Stimulated activated CD8-positive, alpha-beta memory T cell treated with anti-CD3 and anti-CD28 coated beads, Interleukin-4, amount 100 ng/mL, for 1 hour (primary cell): ENCODE data around the gene KANSL1L.

Source experiments
- DNase-seq, 2 donors: peaks; one replicate each; pipeline ENCODE4 v3.0.0-alpha.2; 2020; ENCODE audit warnings: low read depth in 2 of 2, low spot score in 1 of 2

The KANSL1L gene

GRCh38 chr2:210086292-210086691, 84.9 kb downstream of the KANSL1L start:
- DNase-seq, result no peak

- DNase-seq, result no peak
Measured at GRCh38 chr2:210072922-210073509, 98.2 kb downstream of the KANSL1L start.

DNA sequence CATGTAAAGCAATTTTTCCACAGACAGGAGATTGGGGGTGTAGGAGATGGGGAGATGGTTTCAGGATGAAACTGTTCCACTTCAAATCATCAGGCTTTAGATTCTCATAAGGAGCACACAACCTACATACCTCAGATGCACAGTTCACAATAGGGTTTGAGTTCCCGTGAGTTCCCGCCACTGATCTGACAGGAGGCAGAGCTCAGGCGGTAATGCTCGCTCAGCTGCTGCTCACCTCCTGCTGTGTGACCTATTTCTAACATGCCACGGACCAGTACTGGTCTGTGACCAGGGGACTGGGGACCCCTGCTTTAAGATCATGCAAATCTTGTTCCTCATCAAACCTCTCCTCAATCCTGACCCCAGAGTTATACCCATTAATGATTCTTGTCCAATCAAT, 98.7 kb downstream of the KANSL1L start:
- DNase-seq, result no peak

DNA sequence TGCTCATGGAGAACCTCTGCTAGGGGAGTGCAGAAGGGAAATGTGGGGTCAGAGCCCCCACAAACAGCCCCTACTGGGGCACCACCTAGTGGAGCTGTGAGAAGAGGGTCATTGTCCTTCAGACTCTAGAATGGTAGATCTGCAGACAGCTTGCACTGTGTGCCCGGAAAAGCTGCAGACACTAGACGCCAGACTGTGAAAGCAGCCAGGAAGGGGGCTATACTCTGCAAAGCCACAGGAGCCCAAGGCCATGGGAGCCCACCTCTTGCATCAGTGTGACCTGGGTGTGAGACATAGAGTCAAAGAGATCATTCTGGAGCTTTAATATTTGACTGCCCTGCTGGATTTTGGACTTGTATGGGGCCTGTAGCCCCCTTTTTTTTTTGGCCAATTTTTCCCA, 107.9 kb downstream of the KANSL1L start:
- DNase-seq, result no peak

DNA sequence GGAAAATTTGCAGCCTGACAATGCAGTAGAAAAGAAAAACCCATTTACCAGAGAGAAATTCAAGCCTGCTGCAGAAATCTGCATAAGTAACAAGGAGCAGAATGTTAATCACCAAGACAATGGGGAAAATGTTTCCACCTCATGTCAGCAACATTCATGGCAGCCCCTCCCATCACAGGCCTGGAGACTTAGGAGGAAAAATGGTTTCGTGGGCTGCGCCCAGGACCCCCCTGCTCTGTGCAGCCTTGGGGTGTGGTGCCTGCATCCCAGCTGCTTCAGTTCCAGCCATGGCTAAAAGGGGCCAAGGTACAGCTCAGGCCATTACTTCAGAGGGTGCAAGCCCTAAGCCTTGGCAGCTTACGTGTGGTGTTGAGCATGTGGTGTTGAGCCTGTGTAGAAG, 115.4 kb downstream of the KANSL1L start:
- DNase-seq, result no peak

DNA sequence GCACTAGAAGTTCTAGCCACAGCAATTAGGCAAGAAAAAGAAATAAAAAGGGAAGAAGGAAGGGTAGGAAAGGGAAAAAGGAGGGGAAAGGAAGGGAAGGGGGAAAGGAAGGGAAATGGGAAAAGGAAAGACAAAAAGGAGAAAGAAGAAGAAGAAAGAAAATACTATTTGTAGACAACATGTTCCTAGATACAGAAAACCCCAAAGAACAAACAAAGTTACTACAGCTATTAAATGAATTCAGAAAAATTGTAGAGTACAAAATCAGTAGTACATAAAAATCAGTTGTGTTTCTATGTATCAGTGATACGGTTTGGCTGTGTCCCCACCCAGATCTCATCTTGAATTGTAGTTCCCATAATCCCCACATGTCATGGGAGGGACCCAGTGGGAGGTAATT, 116.5 kb downstream of the KANSL1L start:
- DNase-seq, result no peak

DNA sequence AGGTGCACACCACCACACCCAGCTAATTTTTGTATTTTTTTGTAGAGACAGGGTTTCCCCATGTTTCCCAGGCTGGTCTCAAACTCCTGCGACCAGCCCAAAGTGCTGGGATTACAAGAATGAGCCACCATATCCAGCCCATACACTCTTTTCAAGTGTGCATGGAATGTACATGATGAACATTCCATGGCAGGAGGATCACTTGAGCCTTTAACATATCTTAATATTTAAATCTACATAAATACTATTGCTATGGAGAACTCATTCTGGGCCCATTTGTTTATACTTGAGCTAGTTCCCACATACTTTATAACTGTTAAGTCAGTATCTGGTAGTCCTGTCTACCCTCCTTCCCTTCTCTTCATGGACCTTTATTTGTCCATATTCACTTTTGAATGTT, 120.3 kb downstream of the KANSL1L start:
- no peak for DNase-seq

- DNase-seq, result no peak
Measured at GRCh38 chr2:210049831-210050230, 121.4 kb downstream of the KANSL1L start.

GRCh38 chr2:210046851-210047500, 124.2 kb downstream of the KANSL1L start:
- no peak for DNase-seq

DNA sequence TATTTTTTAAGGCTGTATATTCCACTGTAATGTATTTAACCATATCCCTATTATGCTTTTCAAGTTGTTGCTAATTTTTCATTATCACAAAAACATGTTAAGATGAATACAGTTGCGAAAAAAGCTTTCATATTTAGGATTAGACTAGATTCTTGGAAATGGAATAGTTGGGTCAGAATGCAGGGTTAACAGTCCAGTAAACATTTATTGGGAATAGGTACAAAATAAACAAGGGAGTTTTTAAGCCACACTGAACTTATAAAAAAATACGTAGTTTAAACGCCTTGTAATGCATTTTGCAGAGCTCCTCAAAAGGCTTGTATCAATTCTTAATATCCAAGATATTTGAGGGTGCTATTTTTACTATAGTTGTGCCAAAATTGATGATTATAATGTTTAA, 133.1 kb downstream of the KANSL1L start:
- DNase-seq, result no peak

- DNase-seq, result no peak
Measured at GRCh38 chr2:210035679-210036078, 135.5 kb downstream of the KANSL1L start.

- DNase-seq, result no peak
Measured at GRCh38 chr2:210034087-210034683, 137.0 kb downstream of the KANSL1L start.

GRCh38 chr2:210028178-210028577, 143.0 kb downstream of the KANSL1L start:
- DNase-seq, result no peak

- no peak for DNase-seq
Measured at GRCh38 chr2:210027608-210028007, 143.6 kb downstream of the KANSL1L start.

- DNase-seq, result no peak
Measured at GRCh38 chr2:210022824-210023223, 148.4 kb downstream of the KANSL1L start.

GRCh38 chr2:210020138-210020537, 151.1 kb downstream of the KANSL1L start:
- no peak for DNase-seq

GRCh38 chr2:210009896-210010295, 161.3 kb downstream of the KANSL1L start:
- no peak for DNase-seq

- no peak for DNase-seq
Measured at GRCh38 chr2:210009126-210009525, 162.1 kb downstream of the KANSL1L start.

- DNase-seq, result no peak
Measured at GRCh38 chr2:210007895-210008294, 163.3 kb downstream of the KANSL1L start.

- DNase-seq, result no peak
Measured at GRCh38 chr2:210004881-210005280, 166.3 kb downstream of the KANSL1L start.

- DNase-seq, result no peak
Measured at GRCh38 chr2:210003359-210003758, 167.8 kb downstream of the KANSL1L start.
